IMR-90 (cell line): ENCODE data around the gene SLC27A1.

Experiments
- CHD1 ChIP-seq: IDR thresholded peaks from 2 replicates; pipeline ENCODE4 v1.6.1; 2012; ENCODE audit warnings: low read depth, low read length, improper control_type of control experiment
- CTCF ChIP-seq: conservative IDR thresholded peaks from 2 replicates; pipeline ENCODE4 v1.5.1; 2012; ENCODE audit warnings: mild to moderate bottlenecking, low read depth, low read length, improper control_type of control experiment
- MAFK ChIP-seq: IDR thresholded peaks from 2 replicates; pipeline ENCODE4 v1.6.1; 2012; ENCODE audit warnings: low read depth, low read length, improper control_type of control experiment
- MAZ ChIP-seq: IDR thresholded peaks from 2 replicates; pipeline ENCODE4 v1.6.1; 2012; ENCODE audit warnings: low read depth, mild to moderate bottlenecking, low read length, improper control_type of control experiment, moderate library complexity, borderline replicate concordance
- NFE2L2 ChIP-seq: fragments of 150-350 bp; IDR thresholded peaks from 2 replicates; pipeline ENCODE4 v1.6.1; 2016; ENCODE audit warnings: low read depth, mild to moderate bottlenecking, low read length
- POLR2A ChIP-seq: IDR thresholded peaks from 2 replicates; pipeline ENCODE4 v1.6.1; 2012; ENCODE audit warnings: mild to moderate bottlenecking, low read depth, low read length
- RAD21 ChIP-seq: IDR thresholded peaks from 2 replicates; pipeline ENCODE4 v1.6.1; 2012; ENCODE audit warnings: low read length, improper control_type of control experiment
- RCOR1 ChIP-seq: IDR thresholded peaks from 2 replicates; pipeline ENCODE4 v1.6.1; 2012; ENCODE audit warnings: mild to moderate bottlenecking, low read length, improper control_type of control experiment; ENCODE audit not compliant: insufficient replicate concordance
- SMC3 ChIP-seq: fragments of 150-350 bp; IDR thresholded peaks from 2 replicates; pipeline ENCODE4 v1.6.1; 2016; ENCODE audit warnings: low read depth, mild to moderate bottlenecking, antibody characterized with exemption, low read length, moderate library complexity
- TF ChIP-seq, protein P1 (sequence below): fragments of 150-350 bp; IDR thresholded peaks from 2 replicates; pipeline ENCODE4 v1.6.1; 2017; ENCODE audit warnings: mild to moderate bottlenecking, antibody characterized with exemption, low read length, low read depth

GRCh38 chr19:17435218-17435617 is 35.1 kb upstream of the SLC27A1 start:
- no peak for TF ChIP-seq CTCF
- TF ChIP-seq MAZ = no peak
- TF ChIP-seq POLR2A = no peak
- TF ChIP-seq, protein P1, sequence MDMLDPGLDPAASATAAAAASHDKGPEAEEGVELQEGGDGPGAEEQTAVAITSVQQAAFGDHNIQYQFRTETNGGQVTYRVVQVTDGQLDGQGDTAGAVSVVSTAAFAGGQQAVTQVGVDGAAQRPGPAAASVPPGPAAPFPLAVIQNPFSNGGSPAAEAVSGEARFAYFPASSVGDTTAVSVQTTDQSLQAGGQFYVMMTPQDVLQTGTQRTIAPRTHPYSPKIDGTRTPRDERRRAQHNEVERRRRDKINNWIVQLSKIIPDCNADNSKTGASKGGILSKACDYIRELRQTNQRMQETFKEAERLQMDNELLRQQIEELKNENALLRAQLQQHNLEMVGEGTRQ = no peak
- no peak for TF ChIP-seq RCOR1
- no peak for TF ChIP-seq MAFK
- no peak for TF ChIP-seq RAD21
- TF ChIP-seq CHD1 = no peak
- no peak for TF ChIP-seq SMC3
- TF ChIP-seq NFE2L2 = no peak
